OCI-LY1 (cell line): ENCODE results near the gene SPRN.
"Not testable (repeated sequence)": the region's sequence is repeated elsewhere in the genome, so short reads cannot be mapped to it uniquely, and the experiment has no call there.

Experiments used
- H2AFZ ChIP-seq: fragments of 200-600 bp; sonication (generic), shearing (Covaris generic); 2 replicates; pipeline ENCODE4 v1.6.0; 2014; ENCODE audit warnings: antibody characterized with exemption, mild to moderate bottlenecking, low read length
- H3F3A ChIP-seq: fragments of 200-600 bp; sonication (generic), shearing (Covaris generic); 2 replicates; pipeline ENCODE4 v1.6.0; 2014; ENCODE audit warnings: mild to moderate bottlenecking, antibody characterized with exemption, low read length, moderate library complexity; ENCODE audit not compliant: insufficient read depth
- H3K27ac ChIP-seq: fragments of 200-600 bp; sonication (generic); 2 replicates; pipeline ENCODE4 v1.5.1; 2014; ENCODE audit warnings: low read length, mixed run types, mild to moderate bottlenecking, low read depth; ENCODE audit not compliant: poor library complexity, severe bottlenecking
- H3K27me3 ChIP-seq: fragments of 200-600 bp; sonication (generic); 2 replicates; pipeline ENCODE4 v1.6.0; 2014; ENCODE audit warnings: antibody characterized with exemption, mild to moderate bottlenecking, low read length, moderate library complexity; ENCODE audit not compliant: insufficient read depth
- H3K36me3 ChIP-seq: fragments of 200-600 bp; sonication (generic); 2 replicates; pipeline ENCODE4 v1.6.1; 2014; ENCODE audit warnings: mild to moderate bottlenecking, antibody characterized with exemption, low read length, moderate library complexity, mixed read lengths; ENCODE audit not compliant: insufficient read depth
- H3K4me1 ChIP-seq: fragments of 200-600 bp; sonication (generic); 2 replicates; pipeline ENCODE4 v1.5.1; 2014; ENCODE audit warnings: mild to moderate bottlenecking, low read length, moderate library complexity; ENCODE audit not compliant: insufficient read depth, severe bottlenecking
- H3K4me2 ChIP-seq: fragments of 200-600 bp; sonication (generic), shearing (Covaris generic); 2 replicates; pipeline ENCODE4 v1.6.1; 2014; ENCODE audit warnings: low read length
- H3K4me3 ChIP-seq: fragments of 200-600 bp; sonication (generic); 2 replicates; pipeline ENCODE4 v1.5.1; 2014; ENCODE audit warnings: low read length, low read depth, mild to moderate bottlenecking, mixed read lengths; ENCODE audit not compliant: poor library complexity, severe bottlenecking
- H3K79me2 ChIP-seq: fragments of 200-600 bp; shearing (Covaris generic); 2 replicates; pipeline ENCODE4 v1.6.1; 2016; ENCODE audit warnings: mixed run types, low read length, mixed read lengths; ENCODE audit not compliant: insufficient read depth
- H3K9ac ChIP-seq: fragments of 200-600 bp; sonication (generic), shearing (Covaris generic); 2 replicates; pipeline ENCODE4 v1.6.1; 2014; ENCODE audit warnings: mild to moderate bottlenecking, low read length, mixed read lengths
- H3K9me2 ChIP-seq: fragments of 200-600 bp; sonication (generic), shearing (Covaris generic); 2 replicates; pipeline ENCODE4 v1.6.1; 2014; ENCODE audit warnings: low read depth, mild to moderate bottlenecking, low read length, mixed read lengths
- H3K9me3 ChIP-seq: fragments of 200-600 bp; shearing (Covaris generic); 2 replicates; pipeline ENCODE4 v1.6.1; 2014; ENCODE audit warnings: low read length, mixed read lengths
- H4K20me1 ChIP-seq: fragments of 200-600 bp; sonication (generic), shearing (Covaris generic); 2 replicates; pipeline ENCODE4 v1.6.0; 2016; ENCODE audit warnings: mild to moderate bottlenecking, low read length; ENCODE audit not compliant: insufficient read depth
- EZH2 ChIP-seq: fragments of 200-600 bp; sonication (generic), shearing (Covaris generic); IDR thresholded peaks from 2 replicates; pipeline ENCODE4 v1.8.0; 2017; ENCODE audit warnings: borderline replicate concordance, mixed run types, mild to moderate bottlenecking, antibody characterized with exemption, low read length, moderate library complexity, mixed read lengths
- TF ChIP-seq, protein P1 (sequence below): fragments of 200-600 bp; sonication (generic), shearing (Covaris generic); IDR thresholded peaks from 2 replicates; pipeline ENCODE4 v1.5.1; 2017; ENCODE audit warnings: mild to moderate bottlenecking, antibody characterized with exemption, low read length, moderate library complexity, mixed read lengths

SPRN gene

DNA sequence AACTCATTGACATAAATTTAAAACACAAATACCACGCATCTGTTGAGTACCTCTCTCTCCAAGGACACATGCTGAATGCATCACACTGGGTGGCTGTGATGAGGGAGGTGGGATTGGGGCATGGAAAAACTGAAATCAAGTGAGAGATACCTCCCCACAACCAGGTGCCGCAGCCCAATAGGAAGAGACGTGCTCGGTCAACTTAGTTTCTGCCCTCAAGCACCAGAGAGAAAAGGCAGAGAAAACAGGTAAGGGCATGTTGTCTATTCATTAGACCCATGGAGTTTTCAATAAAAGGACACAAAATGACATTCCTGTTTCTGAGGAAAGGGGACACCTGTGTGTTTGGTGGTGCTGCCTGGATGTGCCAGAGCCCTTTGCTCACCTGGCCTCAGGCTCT, 5.1 kb upstream of the SPRN start:
- H2AFZ ChIP-seq, H3K36me3 ChIP-seq, H3K4me1 ChIP-seq, H3K9ac ChIP-seq, H3K4me2 ChIP-seq, H3K9me2 ChIP-seq, H3K4me3 ChIP-seq, H3K27me3 ChIP-seq, H3F3A ChIP-seq, H3K9me3 ChIP-seq, H3K27ac ChIP-seq, H4K20me1 ChIP-seq, H3K79me2 ChIP-seq: not testable (repeated sequence)

DNA sequence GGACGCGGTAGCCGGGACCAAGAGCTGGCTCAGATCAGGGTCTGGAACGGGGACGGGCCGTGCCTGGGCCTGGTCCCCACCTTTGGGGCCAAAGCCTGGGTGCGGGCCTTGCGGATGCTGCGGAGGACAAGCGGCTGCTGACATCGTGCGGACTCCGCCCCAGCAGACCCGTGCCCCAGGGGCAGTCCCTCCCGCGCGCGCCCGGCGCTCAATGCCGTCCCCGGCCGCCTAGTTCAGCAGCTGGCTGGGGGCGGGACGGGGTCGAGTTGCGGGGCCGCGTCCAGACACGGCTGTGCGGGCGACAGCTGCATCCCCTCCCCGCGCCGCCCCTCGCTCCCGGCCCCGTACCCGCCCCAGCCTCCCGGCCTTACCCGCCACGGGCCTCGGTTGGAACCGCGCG, 323 bp downstream of the SPRN start:
- H3K4me1 ChIP-seq, H3K4me2 ChIP-seq, H3K27ac ChIP-seq, H2AFZ ChIP-seq, H3K9me3 ChIP-seq, H3K27me3 ChIP-seq, H3K9me2 ChIP-seq, H3K9ac ChIP-seq, H3K4me3 ChIP-seq, H3K79me2 ChIP-seq, H3F3A ChIP-seq, H4K20me1 ChIP-seq: not testable (repeated sequence)
- H3K36me3 ChIP-seq: peaks cover 27% of the 10 kb centered on the region

DNA sequence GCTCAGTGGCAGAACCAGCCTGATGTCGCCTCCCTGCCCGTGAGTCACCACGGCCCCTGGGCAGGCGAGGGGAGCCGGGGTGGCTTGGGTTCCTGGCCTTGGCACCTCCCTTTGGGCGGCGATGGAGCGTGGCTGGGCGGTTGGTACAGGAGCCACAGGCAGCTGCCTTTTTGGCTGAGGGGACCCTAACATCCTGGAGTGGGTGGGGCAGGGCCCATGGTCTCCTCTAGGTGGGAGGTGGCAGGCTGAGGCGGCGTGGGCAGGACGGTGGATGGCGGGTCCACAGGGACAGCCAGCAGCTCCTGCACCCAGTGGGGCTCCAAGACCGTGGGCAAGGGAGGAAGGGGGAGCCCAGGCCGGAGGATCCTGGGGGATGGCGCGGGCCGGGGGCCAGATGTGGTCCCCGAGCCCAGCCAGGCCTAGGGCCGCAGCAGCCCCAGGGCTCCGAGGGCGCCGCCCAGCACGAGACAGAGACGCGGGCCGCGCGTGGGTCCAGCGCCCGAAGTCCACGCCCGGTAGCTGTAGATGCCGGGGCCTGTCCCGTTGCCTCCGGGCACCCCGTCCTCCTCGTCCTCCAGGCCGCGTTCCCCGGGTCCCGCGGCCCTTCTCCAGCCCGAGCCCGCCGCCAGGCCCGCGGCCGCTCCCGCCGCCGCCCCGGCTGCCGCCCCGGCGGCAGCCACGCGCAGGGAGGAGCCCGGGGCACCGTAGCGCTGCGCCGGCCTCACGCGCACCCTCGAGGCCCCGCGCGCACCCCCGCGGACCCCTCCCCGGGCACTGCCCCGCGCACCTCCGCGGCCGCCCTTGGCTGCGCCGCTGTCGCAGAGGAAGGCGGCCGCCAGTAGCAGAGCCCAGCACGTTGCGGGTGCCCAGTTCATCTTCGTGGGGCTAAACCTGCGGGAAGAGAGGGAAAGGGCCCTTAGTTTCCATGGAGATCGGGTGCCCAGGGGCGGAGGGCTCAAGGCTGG, 1.3 kb downstream of the SPRN start:
- Histone ChIP-seq H2AFZ (no peak overlapping the region), H3K36me3 (peaks cover 35% of the 10 kb centered on the region), H4K20me1 (no peaks in the 10 kb centered on the region), H3K9ac (no peak overlapping the region), H3K4me1 (no peaks in the 10 kb centered on the region), H3F3A (no peaks in the 10 kb centered on the region), H3K9me2 (no peaks in the 10 kb centered on the region), H3K79me2 (no peaks in the 10 kb centered on the region), H3K27me3 (no peaks in the 10 kb centered on the region), H3K4me2 (no peak overlapping the region), H3K27ac (no peak overlapping the region), H3K4me3 (no peak overlapping the region), H3K9me3 (no peaks in the 10 kb centered on the region)
- TF ChIP-seq, protein P1, sequence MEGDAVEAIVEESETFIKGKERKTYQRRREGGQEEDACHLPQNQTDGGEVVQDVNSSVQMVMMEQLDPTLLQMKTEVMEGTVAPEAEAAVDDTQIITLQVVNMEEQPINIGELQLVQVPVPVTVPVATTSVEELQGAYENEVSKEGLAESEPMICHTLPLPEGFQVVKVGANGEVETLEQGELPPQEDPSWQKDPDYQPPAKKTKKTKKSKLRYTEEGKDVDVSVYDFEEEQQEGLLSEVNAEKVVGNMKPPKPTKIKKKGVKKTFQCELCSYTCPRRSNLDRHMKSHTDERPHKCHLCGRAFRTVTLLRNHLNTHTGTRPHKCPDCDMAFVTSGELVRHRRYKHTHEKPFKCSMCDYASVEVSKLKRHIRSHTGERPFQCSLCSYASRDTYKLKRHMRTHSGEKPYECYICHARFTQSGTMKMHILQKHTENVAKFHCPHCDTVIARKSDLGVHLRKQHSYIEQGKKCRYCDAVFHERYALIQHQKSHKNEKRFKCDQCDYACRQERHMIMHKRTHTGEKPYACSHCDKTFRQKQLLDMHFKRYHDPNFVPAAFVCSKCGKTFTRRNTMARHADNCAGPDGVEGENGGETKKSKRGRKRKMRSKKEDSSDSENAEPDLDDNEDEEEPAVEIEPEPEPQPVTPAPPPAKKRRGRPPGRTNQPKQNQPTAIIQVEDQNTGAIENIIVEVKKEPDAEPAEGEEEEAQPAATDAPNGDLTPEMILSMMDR: no peak
- TF ChIP-seq EZH2: no peak

DNA sequence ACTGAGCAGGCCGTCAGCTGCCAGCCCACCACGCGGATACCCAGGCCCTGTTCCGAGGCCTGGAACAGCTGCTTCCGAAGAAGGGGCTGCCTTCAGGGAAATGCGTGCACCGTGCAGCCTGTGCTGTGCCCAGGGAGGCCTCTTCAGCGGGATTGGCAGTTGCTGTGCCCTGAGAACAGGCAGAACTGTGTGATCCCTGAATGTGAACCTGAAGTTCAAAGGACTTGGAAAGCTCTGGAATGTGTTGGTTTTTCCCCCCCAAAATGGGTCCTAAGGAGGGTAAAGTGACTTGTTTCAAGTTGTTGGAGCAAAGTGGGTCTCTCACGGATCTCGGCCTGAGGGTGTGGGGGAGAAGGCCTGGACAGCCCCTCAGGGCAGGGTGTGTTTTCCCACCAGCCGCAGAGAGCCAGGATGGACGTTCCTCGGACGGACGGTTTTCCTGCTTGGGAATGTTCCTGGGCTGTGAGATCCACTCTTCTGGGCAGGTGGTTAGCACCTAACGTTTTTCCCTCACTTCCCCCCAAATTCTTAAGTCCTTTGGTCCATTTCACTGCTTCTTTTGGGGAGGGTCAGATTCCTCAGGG, 2.1 kb downstream of the SPRN start:
- H3K9me2 ChIP-seq: no peaks in the 10 kb centered on the region
- H3K4me3 ChIP-seq: no peak overlapping the region
- H3K4me2 ChIP-seq: no peak overlapping the region
- no peak overlapping the region for H3K9ac ChIP-seq
- H3K27me3 ChIP-seq: no peaks in the 10 kb centered on the region
- H3K4me1 ChIP-seq: no peaks in the 10 kb centered on the region
- no peaks in the 10 kb centered on the region for H4K20me1 ChIP-seq
- H3K9me3 ChIP-seq: no peaks in the 10 kb centered on the region
- no peak overlapping the region for H3K27ac ChIP-seq
- H3F3A ChIP-seq: no peaks in the 10 kb centered on the region
- no peak overlapping the region for H2AFZ ChIP-seq
- H3K79me2 ChIP-seq: no peaks in the 10 kb centered on the region
- TF ChIP-seq, protein P1: no peak
- TF ChIP-seq EZH2: no peak
- H3K36me3 ChIP-seq: peaks cover 38% of the 10 kb centered on the region
